C4-2B (cell line): ENCODE data around the gene GGT7.
"Not testable (repeated sequence)": the region's sequence is repeated elsewhere in the genome, so short reads cannot be mapped to it uniquely, and the experiment has no call there.

ENCODE experiments used
- H3K27ac ChIP-seq: fragments of 450-650 bp; 2 replicates; pipeline ENCODE4 v1.5.1; 2017
- ZFX ChIP-seq: fragments of 450-650 bp; IDR thresholded peaks from 2 replicates; pipeline ENCODE4 v1.6.1; 2017
- TF ChIP-seq, protein P1 (sequence below): fragments of 450-650 bp; conservative IDR thresholded peaks from 2 replicates; pipeline ENCODE4 v1.5.1; 2017; ENCODE audit warnings: mild to moderate bottlenecking

The GGT7 gene

DNA sequence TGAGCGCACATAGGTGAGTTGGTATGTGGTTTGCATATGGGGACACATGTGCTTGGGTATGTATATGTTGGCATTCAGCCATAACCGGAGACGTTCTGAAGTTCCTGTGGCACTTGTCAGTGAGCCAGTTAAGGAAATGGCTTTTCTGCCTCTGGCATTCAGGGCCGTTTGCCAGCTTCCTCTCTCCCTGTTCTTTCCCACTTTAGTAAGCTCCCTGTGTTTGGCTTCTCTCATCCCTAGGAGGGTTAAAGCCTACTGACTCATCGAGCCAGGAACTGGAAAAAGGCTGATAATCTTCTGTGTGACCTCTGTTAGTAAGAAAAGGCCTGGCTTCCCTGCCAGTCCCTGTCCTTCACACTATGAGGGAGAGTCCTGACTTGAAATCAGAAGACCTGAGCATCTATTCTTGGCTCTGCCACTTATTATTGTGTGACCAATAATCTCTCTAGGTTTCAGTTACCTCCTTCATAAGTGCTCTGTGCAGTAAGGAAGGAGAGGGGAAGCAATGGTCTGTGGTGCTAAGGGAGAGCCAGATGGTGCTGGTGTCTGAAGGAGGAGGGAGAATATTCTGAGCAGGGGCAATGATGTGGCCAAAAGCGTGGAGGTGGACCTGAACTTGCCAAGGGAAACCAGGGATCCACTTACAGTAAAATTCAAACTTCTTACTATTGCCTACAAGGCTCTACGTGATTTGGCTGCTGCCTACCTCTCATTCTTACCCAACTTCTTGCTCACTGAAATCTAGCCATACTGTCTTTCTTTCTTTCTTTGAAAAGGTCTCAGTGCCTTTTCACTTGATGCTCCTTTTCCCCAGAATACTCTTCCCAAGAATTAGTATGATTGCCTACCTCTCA lies 35.2 kb upstream of the GGT7 start:
- peak overlapping the region; percentile 74 for H3K27ac ChIP-seq
- TF ChIP-seq, protein P1, sequence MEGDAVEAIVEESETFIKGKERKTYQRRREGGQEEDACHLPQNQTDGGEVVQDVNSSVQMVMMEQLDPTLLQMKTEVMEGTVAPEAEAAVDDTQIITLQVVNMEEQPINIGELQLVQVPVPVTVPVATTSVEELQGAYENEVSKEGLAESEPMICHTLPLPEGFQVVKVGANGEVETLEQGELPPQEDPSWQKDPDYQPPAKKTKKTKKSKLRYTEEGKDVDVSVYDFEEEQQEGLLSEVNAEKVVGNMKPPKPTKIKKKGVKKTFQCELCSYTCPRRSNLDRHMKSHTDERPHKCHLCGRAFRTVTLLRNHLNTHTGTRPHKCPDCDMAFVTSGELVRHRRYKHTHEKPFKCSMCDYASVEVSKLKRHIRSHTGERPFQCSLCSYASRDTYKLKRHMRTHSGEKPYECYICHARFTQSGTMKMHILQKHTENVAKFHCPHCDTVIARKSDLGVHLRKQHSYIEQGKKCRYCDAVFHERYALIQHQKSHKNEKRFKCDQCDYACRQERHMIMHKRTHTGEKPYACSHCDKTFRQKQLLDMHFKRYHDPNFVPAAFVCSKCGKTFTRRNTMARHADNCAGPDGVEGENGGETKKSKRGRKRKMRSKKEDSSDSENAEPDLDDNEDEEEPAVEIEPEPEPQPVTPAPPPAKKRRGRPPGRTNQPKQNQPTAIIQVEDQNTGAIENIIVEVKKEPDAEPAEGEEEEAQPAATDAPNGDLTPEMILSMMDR, result no peak
- TF ChIP-seq ZFX, result no peak

DNA sequence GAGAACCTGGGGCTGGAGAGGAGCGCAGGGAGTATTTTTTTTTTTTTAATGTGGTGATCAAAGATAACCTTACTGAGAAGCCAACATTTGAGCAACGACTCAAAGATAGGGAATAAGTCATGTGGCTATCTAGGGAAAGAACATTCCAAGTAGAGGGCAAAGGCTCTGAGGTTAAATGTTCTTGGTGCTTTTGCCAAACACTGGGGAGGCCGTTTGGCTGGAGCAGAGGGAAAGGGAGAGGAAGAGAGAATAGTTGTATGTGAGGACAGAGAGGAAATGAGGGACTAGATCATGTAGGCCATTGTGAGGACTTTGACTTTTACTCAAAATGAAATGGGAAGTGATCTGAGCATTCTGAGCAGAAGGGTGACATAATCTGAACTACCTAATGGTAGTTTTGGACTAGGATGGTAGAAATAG lies 31.6 kb upstream of the GGT7 start:
- H3K27ac ChIP-seq, result no peak overlapping the region
- TF ChIP-seq, protein P1, result no peak

DNA sequence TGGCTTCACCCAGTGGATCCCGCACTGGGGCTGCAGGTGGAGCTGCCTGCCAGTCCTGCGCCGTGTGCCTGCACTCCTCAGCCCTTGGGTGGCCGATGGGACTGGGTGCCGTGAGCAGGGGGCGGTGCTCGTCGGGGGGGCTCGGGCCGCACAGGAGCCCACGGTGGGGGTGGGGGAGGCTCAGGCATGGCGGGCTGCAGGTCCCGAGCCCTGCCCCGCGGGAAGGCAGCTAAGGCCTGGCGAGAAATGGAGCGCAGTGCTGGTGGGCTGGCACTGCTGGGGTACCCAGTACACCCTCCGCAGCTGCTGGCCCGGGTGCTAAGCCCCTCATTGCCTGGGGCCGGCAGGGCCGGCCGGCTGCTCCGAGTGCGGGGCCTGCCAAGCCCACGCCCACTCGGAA lies 26.1 kb upstream of the GGT7 start:
- not testable (repeated sequence) for H3K27ac ChIP-seq

DNA sequence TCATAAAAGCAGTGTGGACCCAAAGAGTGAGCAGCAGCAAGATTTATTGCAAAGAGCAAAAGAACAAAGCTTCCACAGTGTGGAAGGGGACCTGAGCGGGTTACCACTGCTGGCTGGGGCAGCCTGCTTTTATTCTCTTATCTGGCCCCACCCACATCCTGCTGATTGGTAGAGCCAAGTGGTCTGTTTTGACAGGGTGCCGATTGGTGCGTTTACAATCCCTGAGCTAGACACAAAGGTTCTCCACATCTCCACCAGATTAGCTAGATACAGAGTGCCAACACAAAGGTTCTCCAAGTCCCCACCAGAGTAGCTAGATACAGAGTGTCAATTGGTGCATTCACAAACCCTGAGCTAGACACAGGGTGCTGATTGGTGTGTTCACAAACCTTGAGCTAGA lies 25.5 kb upstream of the GGT7 start:
- H3K27ac ChIP-seq, result not testable (repeated sequence)

DNA sequence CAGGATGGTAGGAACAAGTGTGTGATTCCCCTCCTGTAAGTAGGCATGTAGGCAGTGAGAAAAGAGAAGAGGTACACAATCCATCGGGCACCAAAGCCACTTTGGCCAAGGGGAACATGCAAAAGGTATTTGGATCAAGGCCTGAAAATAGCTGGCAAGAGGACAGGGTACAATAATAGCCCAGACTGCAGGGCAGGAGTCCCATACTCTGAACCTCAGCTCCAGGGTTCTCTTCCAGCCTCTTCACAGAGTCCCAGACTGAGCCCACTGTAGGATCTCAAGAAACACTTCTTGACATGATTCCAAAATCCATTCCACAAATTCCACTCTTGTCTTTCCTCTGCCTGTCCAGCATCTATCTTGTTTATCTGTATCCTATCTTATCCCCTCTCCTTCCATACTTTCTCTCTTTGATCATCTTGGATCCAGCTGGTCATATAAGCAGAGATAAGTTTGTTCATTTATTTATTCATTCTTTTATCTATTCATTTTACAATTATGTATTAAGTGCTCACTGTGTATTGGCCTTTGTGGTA lies 23.5 kb upstream of the GGT7 start:
- H3K27ac ChIP-seq, result no peak overlapping the region
- TF ChIP-seq, protein P1, result no peak
- TF ChIP-seq ZFX, result no peak

DNA sequence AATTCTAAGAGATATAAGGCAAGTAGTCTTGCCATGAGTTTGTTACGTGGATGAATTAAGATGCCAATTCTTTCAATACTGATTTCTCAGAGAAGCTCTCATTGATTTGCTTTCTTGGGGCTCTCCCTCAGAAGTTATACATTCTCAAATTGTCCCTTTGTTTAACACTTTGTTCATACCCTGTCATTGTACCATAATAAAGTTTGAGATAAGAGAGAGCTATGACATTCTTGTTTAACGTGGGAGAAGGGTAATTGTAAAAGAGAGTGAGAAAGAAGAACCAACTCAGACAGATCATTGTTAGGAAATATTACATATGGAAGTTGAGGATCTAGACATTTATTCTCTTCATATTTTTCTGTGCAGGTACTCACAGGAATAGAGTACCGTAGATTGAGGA lies 22.8 kb upstream of the GGT7 start:
- no peak overlapping the region for H3K27ac ChIP-seq
- TF ChIP-seq, protein P1, result no peak
- TF ChIP-seq ZFX, result no peak

DNA sequence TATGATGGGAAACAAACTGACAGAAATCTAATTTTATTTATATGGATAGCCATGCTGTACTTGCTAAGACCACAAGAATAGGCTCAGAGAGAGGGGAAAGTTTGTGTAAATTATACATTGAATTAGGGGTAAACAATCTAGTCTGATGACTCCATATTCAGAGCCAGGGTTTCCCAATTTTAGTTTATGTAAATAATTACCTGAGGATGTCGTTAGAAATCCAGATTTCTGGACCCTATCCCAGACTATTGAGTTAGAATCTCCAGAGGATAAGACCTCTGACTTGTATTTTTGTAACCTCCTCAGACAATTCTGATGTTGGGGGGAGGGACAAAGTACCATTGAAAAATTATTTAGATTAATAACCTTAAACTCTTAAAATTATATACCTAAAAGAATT lies 22.1 kb upstream of the GGT7 start:
- TF ChIP-seq ZFX, result no peak
- TF ChIP-seq, protein P1, result no peak
- no peak overlapping the region for H3K27ac ChIP-seq

DNA sequence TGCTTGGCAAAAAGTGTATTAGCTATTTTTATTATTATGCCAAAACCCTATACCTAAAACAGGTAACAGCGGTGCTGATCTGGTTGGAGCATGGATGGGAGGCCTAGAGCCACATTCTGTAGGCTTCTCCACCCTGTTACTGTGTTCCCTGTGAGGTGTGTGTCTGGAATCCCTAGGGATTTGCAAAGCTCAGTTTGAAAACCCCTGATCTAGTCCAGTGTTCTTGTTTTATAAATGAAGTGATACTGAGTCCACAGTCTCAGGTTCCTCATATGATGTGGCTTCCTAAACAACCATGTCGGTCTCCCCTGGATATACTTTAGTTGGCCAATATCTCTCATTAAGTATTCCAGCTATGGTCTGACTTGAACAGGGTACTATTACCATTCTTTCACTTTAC lies 20.0 kb upstream of the GGT7 start:
- TF ChIP-seq, protein P1, result no peak
- no peak for TF ChIP-seq ZFX
- no peak overlapping the region for H3K27ac ChIP-seq
